Smooth muscle cell of the brain vasculature (primary cell): ENCODE measurements around the gene LGALS9C.
"Not testable (repeated sequence)": the region's sequence is repeated elsewhere in the genome, so short reads cannot be mapped to it uniquely, and the experiment has no call there.

Experiments
- DNase-seq: peaks from one replicate; pipeline ENCODE4 v3.0.0-alpha.2; 2012; ENCODE audit warnings: low read depth, low spot score

LGALS9C gene

GRCh38 chr17:18528899-18529500 is 52.4 kb downstream of the LGALS9C start:
- not testable (repeated sequence) for DNase-seq

- DNase-seq, result not testable (repeated sequence)
Observed at GRCh38 chr17:18530405-18530804, 53.8 kb downstream of the LGALS9C start.

- DNase-seq, result not testable (repeated sequence)
Observed at GRCh38 chr17:18542234-18542633, 65.6 kb downstream of the LGALS9C start.

DNA sequence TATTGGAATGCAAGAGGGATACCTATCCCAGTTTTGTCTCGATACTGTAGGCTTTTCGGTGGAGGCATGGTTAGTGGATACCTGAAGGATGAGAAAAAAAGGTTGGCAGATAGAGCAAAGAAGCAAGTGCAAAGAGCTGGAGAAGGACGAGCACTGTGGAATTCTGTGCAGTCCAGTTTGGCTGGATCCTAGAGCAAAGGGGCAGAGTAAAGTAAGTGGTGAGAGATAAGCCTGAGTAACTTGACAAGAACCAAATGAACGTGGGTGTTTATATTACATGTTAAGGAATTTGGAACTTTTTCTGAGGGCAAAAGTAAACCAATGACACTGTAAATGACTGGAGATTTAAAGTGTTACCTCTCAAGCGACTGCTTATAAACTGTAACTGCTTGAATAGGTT is 66.3 kb downstream of the LGALS9C start:
- DNase-seq, result not testable (repeated sequence)
